SK-N-SH (cell line): ENCODE measurements around the gene ELOVL6.

Experiments
- ELF1 ChIP-seq: IDR thresholded peaks from 2 replicates; pipeline ENCODE4 v1.4.0; 2012
- EP300 ChIP-seq, 2 experiments: IDR thresholded peaks; 2 replicates each; pipeline versions ENCODE4 v1.4.0 to v1.6.1; 2012; ENCODE audit warnings: borderline replicate concordance in 1 of 2, low read depth in 1 of 2, low read length in 1 of 2
- GABPA ChIP-seq: IDR thresholded peaks from 2 replicates; pipeline ENCODE4 v1.4.0; 2012; ENCODE audit warnings: low read depth, mild to moderate bottlenecking
- MEF2A ChIP-seq: IDR thresholded peaks from 2 replicates; pipeline ENCODE4 v1.4.0; 2012; ENCODE audit warnings: low read depth, borderline replicate concordance
- MXI1 ChIP-seq: IDR thresholded peaks from 2 replicates; pipeline ENCODE4 v1.6.1; 2012; ENCODE audit warnings: mild to moderate bottlenecking, low read depth, low read length, improper control_type of control experiment
- POLR2AphosphoS5 ChIP-seq: IDR thresholded peaks from 2 replicates; pipeline ENCODE4 v1.6.1; 2012; ENCODE audit warnings: low read depth, low read length
- RAD21 ChIP-seq: IDR thresholded peaks from 2 replicates; pipeline ENCODE4 v1.6.1; 2012; ENCODE audit warnings: mild to moderate bottlenecking, low read length
- SIN3A ChIP-seq: IDR thresholded peaks from 2 replicates; pipeline ENCODE4 v1.6.1; 2012; ENCODE audit warnings: low read depth, mild to moderate bottlenecking, low read length, moderate library complexity, borderline replicate concordance
- TAF1 ChIP-seq: IDR thresholded peaks from 2 replicates; pipeline ENCODE4 v1.6.1; 2012; ENCODE audit warnings: low read depth, mild to moderate bottlenecking, low read length, moderate library complexity, borderline replicate concordance
- TCF12 ChIP-seq: IDR thresholded peaks from 2 replicates; pipeline ENCODE4 v1.4.0; 2012
- TF ChIP-seq, protein P1 (sequence below): fragments of 200-600 bp; sonication (generic); IDR thresholded peaks from 2 replicates; pipeline ENCODE4 v1.6.1; 2017; ENCODE audit warnings: antibody characterized with exemption, mild to moderate bottlenecking, moderate library complexity
- TF ChIP-seq, protein P2 (sequence below): IDR thresholded peaks from 2 replicates; pipeline ENCODE4 v1.6.1; 2012; ENCODE audit warnings: mild to moderate bottlenecking, low read depth, low read length, moderate library complexity

DNA sequence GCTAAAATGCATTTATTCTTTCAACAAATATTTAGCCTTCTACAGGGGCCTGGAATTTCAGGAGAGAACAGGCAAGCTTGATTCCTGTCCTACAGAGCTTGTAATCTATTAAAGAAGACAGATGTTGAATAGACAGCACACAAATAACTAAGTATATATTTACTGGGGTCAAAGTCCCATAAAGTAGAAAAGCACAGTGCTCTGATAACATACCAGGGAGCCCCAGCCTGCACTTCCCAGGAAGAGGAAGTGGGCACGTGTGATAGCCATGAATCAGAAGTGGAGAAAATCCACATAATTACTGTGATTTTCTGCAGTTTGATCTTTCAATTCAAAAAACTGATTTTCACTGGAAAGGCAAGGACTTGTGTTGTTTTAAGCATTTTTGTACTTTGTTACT is 156.7 kb downstream of the ELOVL6 start:
- TF ChIP-seq, protein P1, sequence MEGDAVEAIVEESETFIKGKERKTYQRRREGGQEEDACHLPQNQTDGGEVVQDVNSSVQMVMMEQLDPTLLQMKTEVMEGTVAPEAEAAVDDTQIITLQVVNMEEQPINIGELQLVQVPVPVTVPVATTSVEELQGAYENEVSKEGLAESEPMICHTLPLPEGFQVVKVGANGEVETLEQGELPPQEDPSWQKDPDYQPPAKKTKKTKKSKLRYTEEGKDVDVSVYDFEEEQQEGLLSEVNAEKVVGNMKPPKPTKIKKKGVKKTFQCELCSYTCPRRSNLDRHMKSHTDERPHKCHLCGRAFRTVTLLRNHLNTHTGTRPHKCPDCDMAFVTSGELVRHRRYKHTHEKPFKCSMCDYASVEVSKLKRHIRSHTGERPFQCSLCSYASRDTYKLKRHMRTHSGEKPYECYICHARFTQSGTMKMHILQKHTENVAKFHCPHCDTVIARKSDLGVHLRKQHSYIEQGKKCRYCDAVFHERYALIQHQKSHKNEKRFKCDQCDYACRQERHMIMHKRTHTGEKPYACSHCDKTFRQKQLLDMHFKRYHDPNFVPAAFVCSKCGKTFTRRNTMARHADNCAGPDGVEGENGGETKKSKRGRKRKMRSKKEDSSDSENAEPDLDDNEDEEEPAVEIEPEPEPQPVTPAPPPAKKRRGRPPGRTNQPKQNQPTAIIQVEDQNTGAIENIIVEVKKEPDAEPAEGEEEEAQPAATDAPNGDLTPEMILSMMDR: no peak
- no peak for TF ChIP-seq POLR2AphosphoS5
- TF ChIP-seq, protein P2, sequence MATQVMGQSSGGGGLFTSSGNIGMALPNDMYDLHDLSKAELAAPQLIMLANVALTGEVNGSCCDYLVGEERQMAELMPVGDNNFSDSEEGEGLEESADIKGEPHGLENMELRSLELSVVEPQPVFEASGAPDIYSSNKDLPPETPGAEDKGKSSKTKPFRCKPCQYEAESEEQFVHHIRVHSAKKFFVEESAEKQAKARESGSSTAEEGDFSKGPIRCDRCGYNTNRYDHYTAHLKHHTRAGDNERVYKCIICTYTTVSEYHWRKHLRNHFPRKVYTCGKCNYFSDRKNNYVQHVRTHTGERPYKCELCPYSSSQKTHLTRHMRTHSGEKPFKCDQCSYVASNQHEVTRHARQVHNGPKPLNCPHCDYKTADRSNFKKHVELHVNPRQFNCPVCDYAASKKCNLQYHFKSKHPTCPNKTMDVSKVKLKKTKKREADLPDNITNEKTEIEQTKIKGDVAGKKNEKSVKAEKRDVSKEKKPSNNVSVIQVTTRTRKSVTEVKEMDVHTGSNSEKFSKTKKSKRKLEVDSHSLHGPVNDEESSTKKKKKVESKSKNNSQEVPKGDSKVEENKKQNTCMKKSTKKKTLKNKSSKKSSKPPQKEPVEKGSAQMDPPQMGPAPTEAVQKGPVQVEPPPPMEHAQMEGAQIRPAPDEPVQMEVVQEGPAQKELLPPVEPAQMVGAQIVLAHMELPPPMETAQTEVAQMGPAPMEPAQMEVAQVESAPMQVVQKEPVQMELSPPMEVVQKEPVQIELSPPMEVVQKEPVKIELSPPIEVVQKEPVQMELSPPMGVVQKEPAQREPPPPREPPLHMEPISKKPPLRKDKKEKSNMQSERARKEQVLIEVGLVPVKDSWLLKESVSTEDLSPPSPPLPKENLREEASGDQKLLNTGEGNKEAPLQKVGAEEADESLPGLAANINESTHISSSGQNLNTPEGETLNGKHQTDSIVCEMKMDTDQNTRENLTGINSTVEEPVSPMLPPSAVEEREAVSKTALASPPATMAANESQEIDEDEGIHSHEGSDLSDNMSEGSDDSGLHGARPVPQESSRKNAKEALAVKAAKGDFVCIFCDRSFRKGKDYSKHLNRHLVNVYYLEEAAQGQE: no peak
- no peak for TF ChIP-seq EP300 (IDR thresholded peaks at IDR 0.05; ENCODE audit: borderline replicate concordance in 1 of 2, low read depth in 1 of 2, low read length in 1 of 2)
- no peak for TF ChIP-seq GABPA
- no peak for TF ChIP-seq RAD21
- no peak for TF ChIP-seq TAF1
- TF ChIP-seq SIN3A: no peak
- TF ChIP-seq ELF1: no peak
- TF ChIP-seq TCF12: no peak
- TF ChIP-seq MXI1: no peak
- no peak for TF ChIP-seq MEF2A
